Esophagus muscularis mucosa (tissue), 4 donors: ENCODE measurements around the gene SH3PXD2B. TPM values are rescaled to one million over a fixed set of nuclear protein-coding genes. Genes with fewer than 3 reads are reported as not detected.

Source experiments
- DNase-seq: peaks from one replicate; pipeline ENCODE4 v3.0.0-alpha.2; 2017; ENCODE audit errors: extremely low spot score
- H3K27ac ChIP-seq, 4 donors: fragments of 200-600 bp; sonication (generic); replicated peaks in 1 of 4; 1 replicate in 3 of 4; 2 replicates in 1 of 4; pipeline ENCODE4 v1.5.1; 2016 to 2019; ENCODE audit warnings: mild to moderate bottlenecking in 1 of 4
- H3K27me3 ChIP-seq, 4 donors: fragments of 200-600 bp; sonication (generic); one replicate each; pipeline versions ENCODE4 v1.5.1 to v1.6.0; 2016 to 2019
- H3K36me3 ChIP-seq, 4 donors: fragments of 200-600 bp; sonication (generic); one replicate each; pipeline ENCODE4 v1.5.1; 2016 to 2019
- H3K4me1 ChIP-seq, 4 donors: fragments of 200-600 bp; sonication (generic); one replicate each; pipeline ENCODE4 v1.5.1; 2016 to 2019
- H3K4me3 ChIP-seq, 4 donors: fragments of 200-600 bp; sonication (generic); 1 replicate in 2 of 4; 2 replicates in 2 of 4; pipeline ENCODE4 v1.5.1; 2016 to 2019; ENCODE audit warnings: mild to moderate bottlenecking in 4 of 4, moderate library complexity in 1 of 4
- H3K9me3 ChIP-seq, 4 donors: fragments of 200-600 bp; sonication (generic); 1 replicate in 3 of 4; 2 replicates in 1 of 4; pipeline ENCODE4 v1.5.1; 2016 to 2019
- CTCF ChIP-seq, 3 experiments: fragments of 200-600 bp in 2 of 3; fragments of 450-650 bp in 1 of 3; sonication (generic) in 2 of 3; IDR thresholded peaks; one replicate each; pipeline ENCODE4 v1.5.1; 2017 to 2019; ENCODE audit warnings: antibody characterized with exemption in 3 of 3, mild to moderate bottlenecking in 2 of 3, moderate library complexity in 1 of 3
- EP300 ChIP-seq: sonication (generic); formaldehyde crosslinking; IDR thresholded peaks from one replicate; pipeline ENCODE4 v1.6.1; 2017; ENCODE audit warnings: antibody characterized with exemption
- POLR2A ChIP-seq: fragments of 450-650 bp; IDR thresholded peaks from one replicate; pipeline ENCODE4 v1.6.1; 2017; ENCODE audit warnings: antibody characterized with exemption, moderate library complexity, mild to moderate bottlenecking, low read depth
- POLR2AphosphoS5 ChIP-seq, 2 donors: sonication (generic); formaldehyde crosslinking; IDR thresholded peaks; one replicate each; pipeline ENCODE4 v1.6.1; 2017; ENCODE audit warnings: antibody characterized with exemption in 2 of 2
- WGBS: methylation state at CpG from one replicate; pipeline ENCODE4 v1.1.5; 2018; 5-methylcytosine and 5-hydroxymethylcytosine counted together
- intact Hi-C: fragments of 100-400 bp; cut with DNase I; formaldehyde crosslinking; loops from one replicate; pipeline ENCODE4 v1.15.1; 2023
- total RNA-seq, 4 donors: library from RNA; depleted of rRNA; stranded (reverse); fragments of >200 nt; gene quantifications; one replicate each; pipeline versions ENCODE4 v1.1.0 to v1.2.1, GENCODE V29; 2016

The SH3PXD2B gene
- total RNA-seq, 4 donors from 2014 or later: 41.5 to 66.5 (median 49.2) TPM

GRCh38 chr5:172486912-172487311 lies 32.6 kb upstream of the SH3PXD2B start:
- 92% methylated on average over 5 of the region's 5 CpGs for WGBS
- no peaks in the 10 kb centered on the region for H3K27me3 ChIP-seq
- H3K27ac ChIP-seq: peak overlapping the region in 2 of 4 donors; percentile 4 to 10
- DNase-seq: no peak
- no peaks in the 10 kb centered on the region for H3K9me3 ChIP-seq
- no peak overlapping the region for H3K4me3 ChIP-seq
- H3K4me1 ChIP-seq: peaks cover 0 to 6% (median 0%) of the 10 kb centered on the region in 4 donors
- intact Hi-C loops: no loop called here
- H3K36me3 ChIP-seq: no peaks in the 10 kb centered on the region
- TF ChIP-seq POLR2A: no peak
- TF ChIP-seq POLR2AphosphoS5 (IDR thresholded peaks at IDR 0.05): no peak
- TF ChIP-seq EP300: no peak
- no peak for TF ChIP-seq CTCF (IDR thresholded peaks at IDR 0.05)

- intact Hi-C loops: no loop called here
- WGBS: 85% methylated on average over 12 of the region's 12 CpGs
Measured at GRCh38 chr5:172486451-172486850, 32.1 kb upstream of the SH3PXD2B start.

GRCh38 chr5:172485511-172486202 lies 31.3 kb upstream of the SH3PXD2B start:
- intact Hi-C loops: no loop called here
- Histone ChIP-seq H3K4me1 (peaks cover 0 to 6% (median 0%) of the 10 kb centered on the region in 4 donors), H3K4me3 (no peak overlapping the region), H3K36me3 (no peaks in the 10 kb centered on the region), H3K27me3 (no peaks in the 10 kb centered on the region), H3K9me3 (no peaks in the 10 kb centered on the region), H3K27ac (no peak overlapping the region)
- 77% methylated on average over 3 of the region's 3 CpGs for WGBS
- DNase-seq: no peak
- no peak for TF ChIP-seq EP300
- TF ChIP-seq CTCF (IDR thresholded peaks at IDR 0.05): no peak
- TF ChIP-seq POLR2AphosphoS5 (IDR thresholded peaks at IDR 0.05): no peak
- no peak for TF ChIP-seq POLR2A

More at GRCh38 chr5:172486451-172486850, 32.1 kb upstream of the SH3PXD2B start:
- Histone ChIP-seq H3K27me3 (no peaks in the 10 kb centered on the region), H3K4me3 (no peak overlapping the region), H3K36me3 (no peaks in the 10 kb centered on the region), H3K27ac (no peak overlapping the region), H3K9me3 (no peaks in the 10 kb centered on the region), H3K4me1 (peaks cover 0 to 6% (median 0%) of the 10 kb centered on the region in 4 donors)
- peak in 1 of 2 donors; percentile 14 for TF ChIP-seq POLR2AphosphoS5 (IDR thresholded peaks at IDR 0.05)
- TF ChIP-seq POLR2A: no peak
- no peak for TF ChIP-seq EP300
- TF ChIP-seq CTCF (IDR thresholded peaks at IDR 0.05): no peak
- no peak for DNase-seq

GRCh38 chr5:172484664-172485063 lies 30.3 kb upstream of the SH3PXD2B start:
- intact Hi-C loops: no loop called here
- H3K4me1 ChIP-seq: peaks cover 0 to 6% (median 2%) of the 10 kb centered on the region in 4 donors
- no peak overlapping the region for H3K27ac ChIP-seq
- TF ChIP-seq POLR2AphosphoS5 (IDR thresholded peaks at IDR 0.05): no peak
- no peak for TF ChIP-seq POLR2A
- no peak for TF ChIP-seq CTCF (IDR thresholded peaks at IDR 0.05)
- 78% methylated on average over 9 of the region's 9 CpGs for WGBS
- H3K4me3 ChIP-seq: no peak overlapping the region
- H3K9me3 ChIP-seq: no peaks in the 10 kb centered on the region
- no peaks in the 10 kb centered on the region for H3K27me3 ChIP-seq
- H3K36me3 ChIP-seq: no peaks in the 10 kb centered on the region
- DNase-seq: no peak
